Stimulated activated CD8-positive, alpha-beta memory T cell treated with anti-CD3 and anti-CD28 coated beads, Interleukin-4, amount 100 ng/mL, for 4 hours (primary cell): ENCODE measurements around the gene RC3H2.
"Not testable (repeated sequence)": the region's sequence is repeated elsewhere in the genome, so short reads cannot be mapped to it uniquely, and the experiment has no call there.

Experiments
- DNase-seq, 2 donors: peaks; one replicate each; pipeline ENCODE4 v3.0.0-alpha.2; 2020; ENCODE audit warnings: low read depth in 2 of 2, low spot score in 1 of 2

Gene RC3H2

DNA sequence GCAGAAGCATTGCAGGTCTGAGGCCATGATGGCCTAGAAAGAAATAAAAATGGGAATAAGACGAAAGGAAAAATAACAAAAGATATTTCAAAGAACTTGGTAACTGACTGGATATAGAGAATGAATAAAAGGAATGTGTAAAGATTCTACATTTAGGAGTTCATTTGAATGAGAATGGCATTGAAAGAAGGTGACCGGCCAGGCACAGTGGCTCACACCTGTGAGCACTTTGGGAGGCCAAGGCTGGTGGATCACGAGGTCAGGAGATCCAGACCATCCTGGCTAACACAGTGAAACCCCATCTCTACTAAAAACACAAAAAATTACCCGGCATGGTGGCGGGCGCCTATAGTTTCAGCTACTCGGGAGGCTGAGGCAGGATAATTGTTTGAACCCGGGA, 17.6 kb upstream of the RC3H2 start:
- no peak for DNase-seq

DNA sequence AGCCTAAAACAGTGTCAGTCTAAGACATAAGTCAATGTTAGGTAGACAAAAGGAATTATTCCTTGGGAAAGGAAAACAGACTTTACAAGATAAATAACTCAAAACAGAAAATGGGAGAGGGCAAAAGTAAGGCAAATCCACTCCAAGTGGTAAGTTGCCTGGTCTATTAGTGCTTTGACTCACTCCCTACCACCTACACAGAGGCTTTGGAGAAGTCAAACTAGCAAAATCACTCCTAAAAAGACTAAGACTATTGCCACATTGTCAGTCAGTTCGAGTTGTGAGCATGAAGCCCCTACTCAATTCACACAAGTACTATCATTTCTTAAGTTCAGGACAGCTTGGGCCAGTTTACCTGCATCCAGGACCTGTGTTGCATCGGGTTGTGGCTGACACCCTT, 13.2 kb upstream of the RC3H2 start:
- DNase-seq, result no peak

DNA sequence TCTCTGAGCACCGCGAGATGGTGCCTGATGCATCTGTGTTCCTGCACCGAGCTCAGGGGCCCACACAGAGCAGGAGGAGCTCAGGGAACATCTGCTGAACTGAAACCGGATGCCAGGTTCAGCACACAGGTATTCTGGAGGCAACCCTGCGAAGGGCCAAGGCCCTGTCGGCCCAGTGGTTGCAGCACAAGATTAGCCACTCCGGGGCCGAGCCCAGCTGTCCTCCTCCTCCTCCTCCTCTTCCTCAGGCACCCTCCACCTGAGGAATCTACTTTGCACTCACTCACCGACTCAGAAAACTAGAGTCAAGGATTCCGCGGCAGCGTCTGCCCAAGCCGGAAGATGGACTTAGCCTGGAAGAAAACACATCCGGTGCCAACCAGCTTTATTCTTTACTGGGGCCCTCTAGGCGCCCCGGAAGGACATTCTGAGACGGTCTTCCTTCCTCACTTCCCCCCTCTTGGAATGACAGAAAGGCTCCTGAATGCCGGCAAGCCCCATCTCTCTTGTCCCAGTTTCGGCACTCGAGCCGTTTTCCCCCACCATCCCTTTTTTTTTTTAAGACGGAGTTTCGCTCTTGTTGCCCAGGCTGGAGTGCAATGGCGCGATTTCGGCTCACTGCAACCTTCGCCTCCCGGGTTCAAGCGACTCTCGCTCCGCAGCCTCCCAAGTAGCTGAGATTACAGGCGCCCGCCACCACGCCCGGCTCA, 8.0 kb upstream of the RC3H2 start, which contains the start of gene ZBTB6:
TSS of gene ZBTB6 (minus strand) at position 360 of the 710 bp plus-strand sequence. CDS start 1,251 bp downstream, outside the sequence.
- DNase-seq, result peak; percentile 33 to 40

DNA sequence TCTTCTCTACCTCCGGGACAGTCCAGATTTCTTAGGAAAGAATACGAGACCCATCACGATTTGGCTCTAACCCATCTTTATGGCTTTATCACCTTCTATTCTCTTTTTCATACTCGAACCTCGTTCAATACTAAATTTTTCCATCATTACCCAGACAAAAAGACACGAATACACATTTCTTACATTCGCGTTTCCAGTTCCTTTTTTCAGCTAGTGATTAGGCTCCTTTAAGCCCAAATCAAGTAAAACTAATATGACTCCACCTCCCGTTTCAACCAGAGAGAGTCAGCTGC, 7.5 kb upstream of the RC3H2 start:
- no peak for DNase-seq

DNA sequence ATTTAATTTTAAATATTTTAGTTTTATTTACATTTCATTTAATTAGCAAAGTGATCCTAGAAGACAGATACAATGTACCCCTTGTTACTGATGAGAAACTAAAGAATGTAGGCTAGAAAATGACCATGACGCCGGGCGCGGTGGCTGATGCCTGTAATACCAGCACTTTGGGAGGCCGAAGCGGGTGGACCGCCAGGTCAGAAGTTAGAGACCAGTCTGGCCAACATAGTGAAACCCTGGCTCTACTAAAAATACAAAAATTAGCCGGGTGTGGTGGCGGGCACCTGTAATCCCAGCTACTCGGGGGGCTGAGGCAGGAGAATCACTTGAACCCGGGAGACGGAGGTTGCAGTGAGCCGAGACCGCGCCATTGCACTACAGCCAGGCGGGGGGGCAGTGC, 963 bp upstream of the RC3H2 start:
- DNase-seq, result not testable (repeated sequence)

DNA sequence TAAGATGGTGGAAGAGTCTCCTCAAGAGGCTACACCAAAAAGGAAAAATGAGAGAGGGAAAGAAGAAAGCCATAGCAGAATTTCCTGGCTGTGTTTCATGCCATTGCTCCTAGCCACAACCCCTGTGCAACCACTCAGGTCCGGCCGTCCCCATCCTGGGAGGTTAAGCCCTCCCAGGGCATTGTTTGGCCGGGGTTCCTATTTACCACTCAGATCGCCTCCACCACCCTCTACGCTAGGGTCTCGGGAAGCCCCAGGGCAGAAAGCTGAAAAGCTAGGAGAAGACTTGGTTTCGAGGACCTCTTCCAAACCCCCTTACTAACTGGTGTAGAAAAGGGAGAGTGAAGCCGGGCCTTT, 715 bp downstream of the RC3H2 start:
- DNase-seq, result no peak

DNA sequence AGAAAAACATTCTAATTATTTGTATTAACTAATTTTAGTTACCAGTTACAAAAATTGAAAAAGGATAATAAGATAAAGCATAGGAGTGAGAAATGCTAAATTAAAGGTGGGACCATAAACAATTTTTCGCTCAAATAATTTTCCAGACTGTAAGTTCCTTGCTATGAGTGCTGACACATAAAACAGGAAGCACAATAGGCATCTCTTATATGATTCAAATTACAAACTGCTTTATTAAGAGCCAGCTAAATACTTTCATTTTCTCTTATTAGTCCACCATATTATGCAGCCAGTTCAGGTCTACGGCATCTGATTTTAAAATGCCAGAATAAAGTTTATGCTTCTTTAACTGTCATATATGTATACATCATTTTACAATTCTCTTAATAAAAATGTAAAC, 4.4 kb downstream of the RC3H2 start:
- no peak for DNase-seq

DNA sequence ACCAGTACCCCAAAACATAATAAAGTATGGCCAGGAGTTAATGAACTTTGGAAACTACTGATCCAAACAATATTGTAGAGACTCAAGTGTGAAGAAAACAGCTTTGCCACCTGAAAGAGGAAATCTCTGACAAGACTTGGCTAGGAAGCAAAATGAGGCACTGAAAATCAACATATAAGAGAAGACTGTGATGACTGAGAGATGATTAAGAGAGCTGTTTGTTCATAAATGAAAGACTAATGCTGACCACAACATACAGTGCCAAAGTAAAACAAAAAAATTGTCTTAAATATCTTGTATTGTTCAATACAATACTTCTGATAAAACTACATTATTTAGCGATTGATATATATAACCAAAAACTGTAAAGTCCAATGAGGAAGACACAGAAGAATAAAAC, 7.2 kb downstream of the RC3H2 start:
- DNase-seq, result no peak

DNA sequence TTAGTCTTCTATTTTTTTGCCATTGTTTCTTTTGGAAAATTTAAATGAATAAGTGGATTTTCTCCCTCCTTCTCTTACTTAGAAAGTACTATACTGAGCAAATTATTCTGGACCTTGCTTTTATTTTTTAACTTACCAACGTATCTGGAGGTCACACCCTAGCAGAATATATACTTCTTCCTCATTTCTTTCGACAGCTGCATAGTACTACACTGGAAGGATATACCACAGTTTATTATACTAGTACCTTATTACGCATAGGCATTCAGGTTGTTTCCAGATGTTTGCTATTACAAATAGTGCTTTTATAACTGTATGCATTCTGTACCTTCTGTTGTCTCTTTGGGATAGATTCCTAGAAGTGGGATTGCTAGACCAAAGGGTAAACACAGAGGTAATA, 16.7 kb downstream of the RC3H2 start:
- DNase-seq, result no peak

DNA sequence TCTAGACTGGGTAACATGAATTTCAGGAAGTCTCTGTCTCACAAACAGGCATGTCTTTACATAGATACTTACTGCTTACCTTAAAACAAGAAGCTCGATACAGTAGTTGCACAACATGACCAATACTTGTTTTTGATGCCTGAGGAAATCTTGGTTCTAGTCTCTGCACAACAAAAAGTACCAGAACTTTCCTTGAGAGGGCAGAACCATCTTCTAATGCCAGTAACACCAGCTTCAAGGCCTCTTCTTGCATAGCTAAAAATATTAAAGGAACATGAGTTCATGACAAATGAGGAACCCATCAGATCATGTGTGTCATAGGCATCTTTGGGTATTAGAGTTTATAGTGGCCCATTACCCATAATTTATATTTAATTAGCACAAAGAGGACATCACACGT, 22.0 kb downstream of the RC3H2 start:
- DNase-seq, result no peak

DNA sequence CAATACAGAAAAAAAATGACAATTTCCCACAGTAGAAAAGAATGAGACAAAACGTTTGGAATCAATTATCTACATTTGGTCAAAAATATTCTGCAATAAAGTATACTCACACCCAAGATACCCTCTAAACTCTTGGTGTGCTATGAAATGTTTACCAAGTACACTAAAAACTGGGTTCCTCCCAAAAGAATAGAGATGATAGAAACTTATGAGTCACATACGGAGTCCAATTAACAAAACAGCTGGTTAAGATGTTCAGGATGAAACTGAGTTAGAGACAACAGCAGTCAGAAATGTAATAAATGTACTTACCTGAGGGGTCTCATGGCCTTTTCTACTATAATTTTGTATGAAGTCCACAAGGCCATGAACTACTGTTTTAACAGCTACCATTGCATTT, 25.7 kb downstream of the RC3H2 start:
- no peak for DNase-seq

DNA sequence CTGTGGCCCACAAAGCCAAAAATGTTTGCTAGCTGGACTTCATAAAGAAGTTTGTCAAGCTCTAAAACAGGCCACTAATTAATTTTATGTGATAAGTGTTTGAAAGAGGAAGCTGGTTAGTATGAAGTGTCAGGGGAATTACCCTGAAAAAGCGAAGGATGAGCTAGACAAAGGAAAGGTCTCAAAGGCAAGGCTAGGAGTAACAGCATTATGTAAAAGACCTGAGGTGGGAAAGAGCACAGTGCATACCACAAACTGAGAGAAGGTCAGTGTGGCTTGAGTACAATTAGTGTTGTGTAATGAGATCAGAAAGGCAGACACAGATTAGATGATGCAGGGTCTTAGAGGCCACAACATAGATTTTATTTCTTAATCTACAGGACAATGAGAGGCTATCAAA, 29.6 kb downstream of the RC3H2 start:
- DNase-seq, result no peak

DNA sequence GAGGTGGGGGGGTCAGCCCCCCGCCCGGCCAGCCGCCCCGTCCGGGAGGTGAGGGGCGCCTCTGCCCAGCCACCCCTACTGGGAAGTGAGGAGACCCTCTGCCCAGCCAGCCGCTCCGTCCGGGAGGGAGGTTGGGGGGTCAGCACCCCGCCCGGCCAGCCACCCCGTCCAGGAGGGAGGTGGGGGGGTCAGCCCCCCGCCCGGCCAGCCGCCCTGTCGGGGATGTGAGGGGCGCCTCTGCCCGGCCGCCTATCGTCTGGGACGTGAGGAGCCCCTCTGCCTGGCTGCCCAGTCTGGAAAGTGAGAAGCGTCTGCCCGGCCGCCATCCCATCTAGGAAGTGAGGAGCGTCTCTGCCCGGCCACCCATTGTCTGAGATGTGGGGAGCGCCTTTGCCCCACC, 37.9 kb downstream of the RC3H2 start:
- DNase-seq, result not testable (repeated sequence)

DNA sequence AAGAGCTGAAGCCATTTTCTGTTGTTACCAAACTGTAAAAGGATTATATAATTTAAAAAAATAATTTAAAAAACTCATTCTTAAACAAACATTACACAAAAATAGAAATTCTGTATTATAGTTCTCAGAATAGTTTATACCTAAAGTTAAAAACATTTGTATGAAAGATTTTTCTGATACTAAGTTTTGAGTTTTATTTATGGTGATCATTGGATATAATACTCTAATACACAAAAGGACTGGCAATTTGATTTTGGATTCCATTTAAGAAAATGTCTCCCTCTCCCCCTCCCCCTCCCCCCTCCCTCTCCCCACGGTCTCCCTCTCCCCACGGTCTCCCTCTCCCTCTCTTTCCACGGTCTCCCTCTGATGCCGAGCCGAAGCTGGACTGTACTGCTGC, 39.1 kb downstream of the RC3H2 start:
- DNase-seq, result no peak

DNA sequence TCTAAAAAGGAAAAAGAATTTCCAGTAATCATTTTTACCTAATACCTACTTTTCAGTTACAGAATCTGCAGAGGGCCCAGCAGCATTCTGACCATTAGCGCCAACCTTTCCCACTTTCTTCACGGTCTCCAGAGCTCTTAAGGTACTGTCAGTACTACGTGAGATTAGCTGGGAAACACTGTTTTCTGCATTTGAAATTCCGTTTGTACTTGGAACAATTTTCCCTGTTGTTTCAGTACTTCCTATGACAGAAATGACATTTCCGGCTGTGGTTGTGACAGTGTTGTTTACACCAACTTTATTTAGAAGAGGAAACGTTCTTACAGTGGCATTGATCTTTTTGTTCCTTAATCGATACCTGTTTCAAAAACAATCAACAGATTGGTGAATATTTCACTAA, 39.9 kb downstream of the RC3H2 start:
- no peak for DNase-seq

DNA sequence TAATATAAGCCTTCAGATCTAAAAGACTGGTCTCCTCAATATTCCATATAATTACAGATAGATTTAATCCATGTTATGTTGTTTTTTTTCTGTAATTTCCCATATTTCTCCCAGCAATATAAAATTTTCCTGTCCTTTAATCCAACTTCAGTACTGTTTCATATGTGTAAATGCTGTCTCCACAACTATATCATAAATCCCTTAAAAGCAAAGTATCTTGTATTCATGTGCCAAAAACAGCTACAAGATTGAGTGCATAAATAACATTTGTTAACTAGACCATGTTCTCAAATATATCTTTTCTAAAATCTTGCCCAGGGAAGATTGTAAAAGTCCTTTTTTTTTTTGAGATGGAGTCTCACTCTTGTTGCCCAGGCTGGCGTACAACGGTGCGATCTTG, 41.8 kb downstream of the RC3H2 start:
- DNase-seq, result no peak

DNA sequence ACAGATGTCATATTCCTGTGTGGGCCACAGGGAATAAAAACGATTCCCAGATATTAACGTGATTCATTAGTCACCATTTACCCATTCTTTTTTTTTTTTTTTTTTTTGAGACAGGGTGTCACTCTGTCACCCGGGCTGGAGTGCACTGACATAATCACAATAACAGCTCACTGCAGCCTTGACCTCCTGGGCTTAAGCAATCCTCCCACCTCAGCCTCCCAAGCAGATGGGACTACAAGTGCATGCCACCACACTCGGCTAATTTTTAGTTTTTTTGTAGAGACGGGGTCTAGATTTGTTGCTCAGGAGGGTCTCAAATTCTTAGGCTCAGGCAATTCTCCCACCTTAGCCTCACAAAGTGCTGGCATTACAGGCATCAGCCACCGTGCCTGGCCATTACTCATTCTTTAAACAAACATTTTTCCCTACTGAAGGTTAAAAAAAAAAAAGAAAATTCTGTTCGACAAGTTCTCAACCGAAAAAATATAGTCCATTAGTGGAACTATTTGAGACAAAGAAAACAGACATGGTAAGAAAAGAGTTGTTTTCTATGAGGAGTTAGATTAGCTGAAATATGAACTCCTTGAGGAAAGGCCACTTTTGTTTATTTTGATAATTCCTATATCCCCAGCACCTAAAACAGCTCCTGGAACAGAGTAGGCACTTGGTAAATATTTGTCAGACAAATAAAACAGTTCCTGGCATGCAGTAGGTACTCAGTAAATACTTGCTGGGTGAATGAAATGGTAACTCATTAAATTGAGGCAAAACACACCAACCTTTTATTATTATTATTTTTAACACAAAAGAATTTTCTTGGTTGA, 44.6 kb downstream of the RC3H2 start:
- DNase-seq, result no peak

DNA sequence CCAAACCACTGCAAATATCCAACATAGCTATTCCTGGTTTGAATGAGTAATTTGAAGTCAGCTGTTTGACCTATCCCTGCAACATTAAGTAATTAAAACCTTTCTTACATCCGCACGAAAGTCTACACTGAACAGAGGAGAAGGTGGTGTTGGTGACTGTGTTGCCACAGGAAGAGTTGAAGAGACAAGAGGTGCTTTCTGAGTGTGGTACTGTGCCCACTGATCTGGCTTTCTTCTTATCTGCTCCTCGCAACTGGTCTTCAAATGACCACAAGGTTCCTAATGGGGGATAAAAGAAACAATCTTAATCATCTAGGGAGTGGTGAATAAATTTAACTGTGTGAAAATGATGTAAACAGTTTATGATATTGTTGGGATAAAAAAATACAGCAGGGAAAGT, 47.3 kb downstream of the RC3H2 start:
- no peak for DNase-seq

DNA sequence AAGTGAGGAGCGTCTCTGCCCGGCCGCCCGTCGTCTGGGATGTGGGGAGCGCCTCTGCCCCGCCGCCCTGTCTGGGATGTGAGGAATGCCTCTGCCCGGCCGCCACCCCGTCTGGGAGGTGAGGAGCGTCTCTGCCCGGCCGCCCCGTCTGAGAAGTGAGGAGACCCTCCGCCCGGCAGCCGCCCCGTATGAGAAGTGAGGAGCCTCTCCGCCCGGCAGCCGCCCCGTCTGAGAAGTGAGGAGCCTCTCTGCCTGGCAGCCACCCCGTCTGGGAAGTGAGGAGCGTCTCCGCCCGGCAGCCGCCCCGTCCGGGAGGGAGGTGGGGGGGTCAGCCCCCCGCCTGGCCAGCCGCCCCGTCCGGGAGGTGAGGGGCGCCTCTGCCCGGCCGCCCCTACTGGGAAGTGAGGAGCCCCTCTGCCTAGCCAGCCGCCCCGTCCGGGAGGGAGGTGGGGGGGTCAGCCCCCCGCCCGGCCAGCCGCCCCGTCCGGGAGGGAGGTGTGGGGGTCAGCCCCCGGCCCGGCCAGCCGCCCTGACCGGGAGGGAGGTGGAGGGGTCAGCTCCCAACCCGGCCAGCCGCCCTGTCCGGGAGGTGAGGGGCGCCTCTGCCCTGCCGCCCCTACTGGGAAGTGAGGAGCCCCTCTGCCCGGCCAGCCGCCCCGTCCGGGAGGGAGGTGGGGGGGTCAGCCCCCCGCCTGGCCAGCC, 52.9 kb downstream of the RC3H2 start:
- not testable (repeated sequence) for DNase-seq

DNA sequence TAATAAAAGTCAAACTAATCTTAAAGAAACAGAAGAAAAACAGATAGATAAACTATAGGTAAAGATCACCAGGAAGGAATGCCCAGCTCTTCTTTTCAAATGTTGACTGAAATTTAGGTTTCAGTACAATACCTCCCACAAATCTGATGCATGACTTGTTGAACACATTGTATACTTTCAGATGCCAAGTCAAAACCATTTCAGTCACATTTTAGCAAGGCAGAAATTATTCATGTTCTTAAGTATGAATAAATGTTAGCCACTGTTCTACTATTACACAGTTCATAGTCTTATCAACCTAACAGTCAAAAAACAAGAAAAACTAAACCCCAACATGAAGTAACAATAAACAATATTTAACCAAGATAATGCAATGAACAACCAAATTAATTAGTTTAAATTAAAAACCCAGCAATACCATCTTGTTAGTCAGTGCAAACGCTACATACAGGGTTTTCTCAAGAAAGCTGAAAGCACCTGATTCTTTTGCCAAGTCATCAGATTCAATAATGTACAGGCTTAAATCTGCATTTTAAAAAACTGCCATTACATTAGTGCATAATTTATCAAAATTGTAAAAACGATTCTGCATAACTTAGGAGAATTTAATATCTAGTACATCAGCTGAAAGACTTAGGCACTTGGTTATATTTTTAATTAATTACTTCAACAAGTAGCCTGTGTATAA, 56.8 kb downstream of the RC3H2 start:
- DNase-seq, result no peak

DNA sequence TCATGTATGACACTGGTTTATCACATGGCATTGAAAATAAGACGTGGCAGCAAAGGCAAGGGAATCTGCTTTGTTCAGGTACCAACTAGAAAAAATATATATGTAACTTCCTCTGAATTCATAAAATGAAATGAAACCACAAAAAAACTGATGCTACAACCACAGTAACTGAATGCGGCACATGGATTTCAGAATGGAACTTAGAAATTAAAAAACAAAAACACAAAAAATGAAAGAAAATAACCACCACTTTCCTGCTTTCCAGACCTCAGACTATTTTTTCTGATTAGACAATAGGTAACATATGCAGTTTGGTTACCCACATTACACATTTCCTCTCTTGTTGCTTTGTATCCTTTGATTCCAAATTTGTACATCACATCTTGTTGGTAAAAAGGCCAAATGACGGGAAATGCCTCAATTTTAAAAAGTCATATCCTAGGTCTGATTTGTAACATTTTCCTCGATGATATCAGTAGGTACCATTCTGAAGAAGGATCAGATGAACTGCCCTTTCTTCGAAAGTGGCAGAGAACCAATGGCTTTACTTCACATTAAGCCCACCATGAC, 58.7 kb downstream of the RC3H2 start:
- no peak for DNase-seq
